GM13977 (cell line): ENCODE data around the gene PLEKHM3.
"Not testable (repeated sequence)": the region's sequence is repeated elsewhere in the genome, so short reads cannot be mapped to it uniquely, and the experiment has no call there.

ENCODE experiments used
- DNase-seq: peaks from one replicate; pipeline ENCODE4 v3.0.0; 2012; ENCODE audit warnings: low spot score
- CTCF ChIP-seq: IDR thresholded peaks from 2 replicates; pipeline ENCODE4 v1.5.1; 2012; ENCODE audit warnings: mild to moderate bottlenecking, control low read depth; ENCODE audit not compliant: insufficient read depth; ENCODE audit errors: extremely low read depth, missing control alignments
- in situ Hi-C: fragments of 300-500 bp; cut with MboI; formaldehyde crosslinking; loops from one replicate; pipeline ENCODE4 v1.12.0; 2022; ENCODE audit warnings: low sequenced_read_pairs, low pct_unique_long_range_greater_than_20kb, mixed read lengths, inconsistent platforms; ENCODE audit not compliant: unreplicated experiment

The PLEKHM3 gene

GRCh38 chr2:207950063-207950760 is 75.1 kb downstream of the PLEKHM3 start:
- in situ Hi-C loops: no loop called here
- no peak for TF ChIP-seq CTCF
- DNase-seq: no peak

GRCh38 chr2:207949245-207949644 is 76.1 kb downstream of the PLEKHM3 start:
- DNase-seq: not testable (repeated sequence)

GRCh38 chr2:207944979-207945600 is 80.2 kb downstream of the PLEKHM3 start:
- TF ChIP-seq CTCF: no peak
- DNase-seq: no peak
- in situ Hi-C loops: no loop called here

More at GRCh38 chr2:207949245-207949644, 76.1 kb downstream of the PLEKHM3 start:
- in situ Hi-C loops: not testable (repeated sequence)

- DNase-seq: no peak
- no peak for TF ChIP-seq CTCF
- in situ Hi-C loops: no loop called here
Measured at GRCh38 chr2:207944334-207944733, 81.0 kb downstream of the PLEKHM3 start.

- in situ Hi-C loops: no loop called here
- TF ChIP-seq CTCF: no peak
- DNase-seq: no peak
Measured at GRCh38 chr2:207939342-207940108, 85.8 kb downstream of the PLEKHM3 start.

- DNase-seq: no peak
- TF ChIP-seq CTCF: no peak
- in situ Hi-C loops: no loop called here
Measured at GRCh38 chr2:207938886-207939285, 86.4 kb downstream of the PLEKHM3 start.

GRCh38 chr2:207938415-207938814 is 86.9 kb downstream of the PLEKHM3 start:
- DNase-seq: no peak
- in situ Hi-C loops: no loop called here
- no peak for TF ChIP-seq CTCF
